Measurements from ENCODE around the gene ZDHHC14.

Gene ZDHHC14

GRCh38 chr6:157649311-157650260 lies 268.6 kb downstream of the ZDHHC14 start:
- peaks cover 4% of the 10 kb centered on the region for H3K36me3 ChIP-seq (ENCODE audit: insufficient read depth, insufficient read length, low read length)
- no peak overlapping the region for H3K4me3 ChIP-seq (ENCODE audit: insufficient read length, low read depth)
- no peak for TF ChIP-seq SUZ12 (IDR thresholded peaks at IDR 0.05; ENCODE audit: extremely low read depth, insufficient read depth, insufficient read length)
- no peak for TF ChIP-seq ZNF274 (IDR thresholded peaks at IDR 0.05; ENCODE audit: low read depth, low read length)
- no peak for TF ChIP-seq YY1 (IDR thresholded peaks at IDR 0.05; ENCODE audit: insufficient read depth, insufficient read length)
- no peaks in the 10 kb centered on the region for H3K9me3 ChIP-seq (ENCODE audit: insufficient read depth, low read length)
- no peak for DNase-seq (ENCODE audit: low read depth, low spot score)
- no peaks in the 10 kb centered on the region for H3K27me3 ChIP-seq (ENCODE audit: insufficient read depth, insufficient read length)
- no peaks in the 10 kb centered on the region for H3K4me1 ChIP-seq (ENCODE audit: insufficient read depth, insufficient read length)
- H3K9ac ChIP-seq (ENCODE audit: insufficient read length, low read depth) = no peak overlapping the region

GRCh38 chr6:157650261-157650640 lies 269.3 kb downstream of the ZDHHC14 start:
- Histone ChIP-seq H3K9me3 (ENCODE audit: insufficient read depth, low read length) (no peaks in the 10 kb centered on the region), H3K4me1 (ENCODE audit: insufficient read depth, insufficient read length) (no peaks in the 10 kb centered on the region), H3K4me3 (ENCODE audit: insufficient read length, low read depth) (no peak overlapping the region), H3K36me3 (ENCODE audit: insufficient read depth, insufficient read length, low read length) (peaks cover 4% of the 10 kb centered on the region), H3K9ac (ENCODE audit: insufficient read length, low read depth) (no peak overlapping the region), H3K27me3 (ENCODE audit: insufficient read depth, insufficient read length) (no peaks in the 10 kb centered on the region)
- no peak for DNase-seq (ENCODE audit: low read depth, low spot score)
- no peak for TF ChIP-seq YY1 (IDR thresholded peaks at IDR 0.05; ENCODE audit: insufficient read depth, insufficient read length)
- TF ChIP-seq SUZ12 (IDR thresholded peaks at IDR 0.05; ENCODE audit: extremely low read depth, insufficient read depth, insufficient read length) = no peak
- no peak for TF ChIP-seq ZNF274 (IDR thresholded peaks at IDR 0.05; ENCODE audit: low read depth, low read length)

GRCh38 chr6:157650801-157651200 lies 269.8 kb downstream of the ZDHHC14 start:
- DNase-seq (ENCODE audit: low read depth, low spot score) = no peak
- no peak overlapping the region for H3K9ac ChIP-seq (ENCODE audit: insufficient read length, low read depth)
- H3K27me3 ChIP-seq (ENCODE audit: insufficient read depth, insufficient read length) = no peaks in the 10 kb centered on the region
- no peaks in the 10 kb centered on the region for H3K4me1 ChIP-seq (ENCODE audit: insufficient read depth, insufficient read length)
- no peaks in the 10 kb centered on the region for H3K9me3 ChIP-seq (ENCODE audit: insufficient read depth, low read length)
- H3K36me3 ChIP-seq (ENCODE audit: insufficient read depth, insufficient read length, low read length) = peaks cover 4% of the 10 kb centered on the region
- TF ChIP-seq YY1 (IDR thresholded peaks at IDR 0.05; ENCODE audit: insufficient read depth, insufficient read length) = no peak
- TF ChIP-seq SUZ12 (IDR thresholded peaks at IDR 0.05; ENCODE audit: extremely low read depth, insufficient read depth, insufficient read length) = no peak
- no peak for TF ChIP-seq ZNF274 (IDR thresholded peaks at IDR 0.05; ENCODE audit: low read depth, low read length)
- H3K4me3 ChIP-seq (ENCODE audit: insufficient read length, low read depth) = no peak overlapping the region

GRCh38 chr6:157651731-157652490 lies 270.9 kb downstream of the ZDHHC14 start:
- H3K4me3 ChIP-seq (ENCODE audit: insufficient read length, low read depth) = no peak overlapping the region
- DNase-seq (ENCODE audit: low read depth, low spot score) = no peak
- H3K27me3 ChIP-seq (ENCODE audit: insufficient read depth, insufficient read length) = no peaks in the 10 kb centered on the region
- peaks cover 4% of the 10 kb centered on the region for H3K36me3 ChIP-seq (ENCODE audit: insufficient read depth, insufficient read length, low read length)
- H3K9me3 ChIP-seq (ENCODE audit: insufficient read depth, low read length) = no peaks in the 10 kb centered on the region
- no peak for TF ChIP-seq YY1 (IDR thresholded peaks at IDR 0.05; ENCODE audit: insufficient read depth, insufficient read length)
- TF ChIP-seq ZNF274 (IDR thresholded peaks at IDR 0.05; ENCODE audit: low read depth, low read length) = no peak
- H3K9ac ChIP-seq (ENCODE audit: insufficient read length, low read depth) = no peak overlapping the region
- H3K4me1 ChIP-seq (ENCODE audit: insufficient read depth, insufficient read length) = no peaks in the 10 kb centered on the region

- Histone ChIP-seq H3K36me3 (ENCODE audit: insufficient read depth, insufficient read length, low read length) (no peaks in the 10 kb centered on the region), H3K4me1 (ENCODE audit: insufficient read depth, insufficient read length) (no peaks in the 10 kb centered on the region), H3K9me3 (ENCODE audit: insufficient read depth, low read length) (no peaks in the 10 kb centered on the region), H3K9ac (ENCODE audit: insufficient read length, low read depth) (no peak overlapping the region), H3K27me3 (ENCODE audit: insufficient read depth, insufficient read length) (no peaks in the 10 kb centered on the region), H3K4me3 (ENCODE audit: insufficient read length, low read depth) (no peak overlapping the region)
- TF ChIP-seq YY1 (IDR thresholded peaks at IDR 0.05; ENCODE audit: insufficient read depth, insufficient read length) = no peak
- TF ChIP-seq SUZ12 (IDR thresholded peaks at IDR 0.05; ENCODE audit: extremely low read depth, insufficient read depth, insufficient read length) = no peak
- TF ChIP-seq ZNF274 (IDR thresholded peaks at IDR 0.05; ENCODE audit: low read depth, low read length) = no peak
- DNase-seq (ENCODE audit: low read depth, low spot score) = no peak
Observed at GRCh38 chr6:157652601-157653363, 271.8 kb downstream of the ZDHHC14 start.

GRCh38 chr6:157653521-157653920 lies 272.5 kb downstream of the ZDHHC14 start:
- no peak overlapping the region for H3K9ac ChIP-seq (ENCODE audit: insufficient read length, low read depth)
- TF ChIP-seq SUZ12 (IDR thresholded peaks at IDR 0.05; ENCODE audit: extremely low read depth, insufficient read depth, insufficient read length) (no peak), YY1 (IDR thresholded peaks at IDR 0.05; ENCODE audit: insufficient read depth, insufficient read length) (no peak), ZNF274 (IDR thresholded peaks at IDR 0.05; ENCODE audit: low read depth, low read length) (no peak)
- H3K27me3 ChIP-seq (ENCODE audit: insufficient read depth, insufficient read length) = no peaks in the 10 kb centered on the region

More at GRCh38 chr6:157653521-157653920, 272.5 kb downstream of the ZDHHC14 start:
- no peak overlapping the region for H3K4me3 ChIP-seq (ENCODE audit: insufficient read length, low read depth)
- no peaks in the 10 kb centered on the region for H3K4me1 ChIP-seq (ENCODE audit: insufficient read depth, insufficient read length)
- no peaks in the 10 kb centered on the region for H3K36me3 ChIP-seq (ENCODE audit: insufficient read depth, insufficient read length, low read length)
- H3K9me3 ChIP-seq (ENCODE audit: insufficient read depth, low read length) = no peaks in the 10 kb centered on the region
- no peak for DNase-seq (ENCODE audit: low read depth, low spot score)
